GM19193 (cell line): Measurements from ENCODE around the gene ILF3.

Experiments used
- POLR2A ChIP-seq: IDR thresholded peaks from 4 replicates; pipeline ENCODE4 v1.6.1; 2011; ENCODE audit not compliant: insufficient read depth, insufficient read length; ENCODE audit errors: extremely low read depth

ILF3 gene

DNA sequence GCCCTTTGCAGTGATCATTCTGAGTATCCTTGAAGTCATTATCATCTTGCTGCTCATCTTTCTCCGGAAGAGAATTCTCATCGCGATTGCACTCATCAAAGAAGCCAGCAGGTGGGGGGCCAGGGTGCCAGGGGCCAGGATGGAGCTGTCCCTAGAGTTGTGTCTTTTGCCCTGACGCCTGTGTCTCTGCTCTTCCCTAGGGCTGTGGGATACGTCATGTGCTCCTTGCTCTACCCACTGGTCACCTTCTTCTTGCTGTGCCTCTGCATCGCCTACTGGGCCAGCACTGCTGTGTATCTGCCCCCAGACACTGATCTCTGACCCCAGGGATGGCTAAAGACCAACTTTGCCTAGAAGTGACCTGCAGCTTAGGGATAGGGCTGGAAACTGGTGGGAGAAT is 19.2 kb upstream of the ILF3 start:
- no peak for TF ChIP-seq POLR2A

DNA sequence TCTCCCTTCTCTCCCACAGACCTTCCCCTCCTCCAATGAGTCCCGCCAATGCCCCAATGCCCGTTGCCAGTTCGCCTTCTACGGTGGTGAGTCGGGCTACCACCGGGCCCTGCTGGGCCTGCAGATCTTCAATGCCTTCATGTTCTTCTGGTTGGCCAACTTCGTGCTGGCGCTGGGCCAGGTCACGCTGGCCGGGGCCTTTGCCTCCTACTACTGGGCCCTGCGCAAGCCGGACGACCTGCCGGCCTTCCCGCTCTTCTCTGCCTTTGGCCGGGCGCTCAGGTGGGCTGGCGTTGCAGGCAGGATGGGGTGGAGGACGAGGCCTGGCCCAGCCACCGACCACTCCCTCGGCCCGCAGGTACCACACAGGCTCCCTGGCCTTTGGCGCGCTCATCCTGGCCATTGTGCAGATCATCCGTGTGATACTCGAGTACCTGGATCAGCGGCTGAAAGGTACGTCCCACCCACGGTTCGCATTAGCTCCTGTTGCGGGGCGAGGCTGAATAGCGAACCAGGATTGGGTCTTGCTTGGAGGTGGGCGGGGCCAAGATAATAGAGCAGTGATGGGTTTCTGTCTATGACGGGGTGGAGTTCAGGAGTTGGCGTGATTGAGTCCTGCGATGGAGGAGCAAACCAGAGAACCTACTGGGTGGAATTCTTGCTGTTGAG is 17.7 kb upstream of the ILF3 start:
- TF ChIP-seq POLR2A = no peak

DNA sequence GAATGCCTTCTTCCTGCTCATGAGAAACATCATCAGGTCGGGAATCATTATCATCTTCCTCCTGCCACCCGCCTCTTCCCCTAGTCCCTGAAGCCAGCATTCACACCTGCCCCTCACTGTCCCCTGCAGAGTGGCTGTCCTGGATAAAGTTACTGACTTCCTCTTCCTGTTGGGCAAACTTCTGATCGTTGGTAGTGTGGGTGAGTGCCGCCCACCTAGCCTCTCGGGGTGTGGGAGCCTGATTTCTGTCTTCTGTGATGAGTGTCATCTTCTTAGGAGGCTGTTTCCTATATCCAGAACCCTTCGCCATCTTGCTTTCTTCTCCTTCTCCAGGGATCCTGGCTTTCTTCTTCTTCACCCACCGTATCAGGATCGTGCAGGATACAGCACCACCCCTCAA is 16.3 kb upstream of the ILF3 start:
- no peak for TF ChIP-seq POLR2A

DNA sequence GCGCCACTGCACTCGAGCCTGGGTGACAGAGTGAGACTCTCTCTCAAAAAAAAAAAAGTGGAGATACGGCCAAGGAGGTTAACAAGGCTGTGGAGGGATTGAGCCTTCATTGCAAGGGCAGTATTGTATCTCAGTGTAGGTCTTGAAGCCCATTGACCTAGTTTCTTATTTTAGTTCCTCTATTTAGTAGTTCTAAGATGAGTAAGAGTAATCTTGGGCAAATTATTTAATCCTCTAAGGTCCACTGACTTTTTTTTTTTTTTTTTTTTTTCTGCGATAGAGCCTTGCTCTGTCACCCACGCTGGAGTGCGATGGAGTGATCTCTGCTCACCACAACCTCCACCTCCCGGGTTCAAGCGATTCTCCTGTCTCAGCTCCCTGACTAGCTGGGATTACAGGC is 14.3 kb upstream of the ILF3 start:
- TF ChIP-seq POLR2A = no peak

DNA sequence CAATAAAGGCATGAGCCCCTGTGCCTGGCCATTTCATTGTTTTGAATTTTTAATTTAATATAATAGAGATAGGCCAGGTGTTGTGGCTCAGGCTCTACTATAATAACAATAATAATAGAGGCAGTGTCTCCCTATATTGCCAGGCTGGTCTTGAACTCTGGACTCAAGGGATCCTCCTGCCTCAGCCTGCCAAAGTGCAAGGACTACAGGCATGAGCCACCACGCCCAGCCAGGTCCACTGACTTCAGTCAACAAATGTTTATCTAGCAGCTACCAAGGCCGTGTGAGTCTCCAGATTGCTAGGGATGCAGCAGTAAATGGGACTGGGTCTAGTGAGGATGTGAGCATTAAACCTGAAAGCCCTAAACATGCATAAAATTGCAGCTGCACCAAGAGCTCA is 13.8 kb upstream of the ILF3 start:
- TF ChIP-seq POLR2A = no peak

DNA sequence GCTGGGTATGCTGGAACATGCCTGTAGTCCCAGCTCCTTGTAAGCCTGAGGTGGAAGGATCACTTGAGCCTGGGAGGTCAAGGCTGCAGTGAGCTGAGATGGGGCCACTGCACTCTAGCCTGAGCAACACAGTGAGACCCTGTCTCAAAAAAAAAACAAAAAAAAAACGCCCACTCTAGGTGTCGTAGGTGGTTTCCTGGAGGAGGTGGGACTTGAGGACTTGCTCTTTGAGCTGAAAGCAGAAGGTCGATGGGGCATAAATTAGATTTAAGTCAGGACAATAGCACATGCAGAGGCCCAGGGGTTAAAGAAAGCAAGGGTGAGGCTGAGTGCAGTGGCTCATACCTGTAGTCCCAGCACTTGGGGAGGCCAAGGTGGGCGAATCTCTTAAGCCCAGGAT is 12.9 kb upstream of the ILF3 start:
- no peak for TF ChIP-seq POLR2A

DNA sequence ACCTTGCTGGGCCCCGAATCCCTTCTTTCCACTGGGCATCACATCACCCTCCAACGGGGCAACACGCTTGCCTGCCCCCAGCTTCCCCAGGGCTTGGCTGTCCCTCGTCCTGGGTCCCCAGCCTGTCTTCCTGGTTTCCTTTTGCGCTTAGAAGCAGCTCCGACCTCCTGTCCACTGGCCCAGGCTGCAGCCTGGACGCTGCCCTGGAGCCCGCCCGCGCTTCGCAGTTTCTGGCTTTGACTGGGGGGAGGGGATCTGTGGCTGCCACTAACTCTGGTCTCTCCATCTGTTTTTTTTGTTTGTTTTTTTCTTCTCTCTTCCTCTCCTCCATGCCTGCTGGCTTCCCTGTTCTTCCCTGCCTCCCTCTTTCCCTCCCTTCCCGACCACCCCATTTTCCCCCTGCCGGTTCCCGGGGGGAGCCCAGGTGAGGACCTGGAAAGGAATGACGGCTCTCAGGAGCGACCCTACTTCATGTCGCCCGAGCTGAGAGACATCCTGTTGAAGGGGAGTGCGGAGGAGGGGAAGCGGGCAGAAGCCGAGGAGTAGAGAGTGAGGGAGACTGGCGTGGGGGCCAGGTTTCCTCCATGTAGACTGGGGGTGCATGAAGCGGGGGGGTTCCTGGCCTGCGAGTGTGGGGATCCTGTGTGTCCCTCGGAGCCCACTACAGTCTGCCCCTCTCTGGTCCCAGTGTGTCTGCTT is 11.5 kb upstream of the ILF3 start:
- TF ChIP-seq POLR2A = no peak

DNA sequence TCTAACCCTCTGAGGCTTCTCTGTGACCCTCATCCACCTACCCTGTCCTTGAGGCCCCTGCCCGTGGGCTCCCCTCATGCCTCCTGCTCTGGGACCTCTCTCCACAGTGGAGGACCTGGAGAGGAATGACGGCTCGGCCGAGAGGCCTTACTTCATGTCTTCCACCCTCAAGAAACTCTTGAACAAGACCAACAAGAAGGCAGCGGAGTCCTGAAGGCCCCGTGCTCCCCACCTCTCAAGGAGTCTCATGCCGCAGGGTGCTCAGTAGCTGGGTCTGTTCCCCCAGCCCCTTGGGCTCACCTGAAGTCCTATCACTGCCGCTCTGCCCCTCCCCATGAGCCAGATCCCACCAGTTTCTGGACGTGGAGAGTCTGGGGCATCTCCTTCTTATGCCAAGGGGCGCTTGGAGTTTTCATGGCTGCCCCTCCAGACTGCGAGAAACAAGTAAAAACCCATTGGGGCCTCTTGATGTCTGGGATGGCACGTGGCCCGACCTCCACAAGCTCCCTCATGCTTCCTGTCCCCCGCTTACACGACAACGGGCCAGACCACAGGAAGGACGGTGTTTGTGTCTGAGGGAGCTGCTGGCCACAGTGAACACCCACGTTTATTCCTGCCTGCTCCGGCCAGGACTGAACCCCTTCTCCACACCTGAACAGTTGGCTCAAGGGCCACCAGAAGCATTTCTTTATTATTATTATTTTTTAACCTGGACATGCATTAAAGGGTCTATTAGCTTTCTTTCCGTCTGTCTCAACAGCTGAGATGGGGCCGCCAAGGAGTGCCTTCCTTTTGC is 10.8 kb upstream of the ILF3 start:
- no peak for TF ChIP-seq POLR2A

DNA sequence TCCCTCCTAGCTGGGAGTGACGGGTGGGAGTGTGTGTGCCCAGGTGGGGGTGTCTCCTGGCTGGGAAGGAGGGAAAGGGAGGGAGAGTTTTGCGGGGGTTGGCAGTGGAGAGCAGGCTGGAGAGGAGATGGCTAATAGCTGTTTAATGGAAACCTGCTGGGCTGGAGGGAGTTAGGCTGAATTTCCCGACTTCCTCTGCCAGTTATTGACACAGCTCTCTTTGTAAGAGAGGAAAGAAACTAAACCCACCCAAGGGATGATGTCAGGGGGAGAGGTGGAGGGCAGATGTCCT is 10.2 kb upstream of the ILF3 start:
- no peak for TF ChIP-seq POLR2A

DNA sequence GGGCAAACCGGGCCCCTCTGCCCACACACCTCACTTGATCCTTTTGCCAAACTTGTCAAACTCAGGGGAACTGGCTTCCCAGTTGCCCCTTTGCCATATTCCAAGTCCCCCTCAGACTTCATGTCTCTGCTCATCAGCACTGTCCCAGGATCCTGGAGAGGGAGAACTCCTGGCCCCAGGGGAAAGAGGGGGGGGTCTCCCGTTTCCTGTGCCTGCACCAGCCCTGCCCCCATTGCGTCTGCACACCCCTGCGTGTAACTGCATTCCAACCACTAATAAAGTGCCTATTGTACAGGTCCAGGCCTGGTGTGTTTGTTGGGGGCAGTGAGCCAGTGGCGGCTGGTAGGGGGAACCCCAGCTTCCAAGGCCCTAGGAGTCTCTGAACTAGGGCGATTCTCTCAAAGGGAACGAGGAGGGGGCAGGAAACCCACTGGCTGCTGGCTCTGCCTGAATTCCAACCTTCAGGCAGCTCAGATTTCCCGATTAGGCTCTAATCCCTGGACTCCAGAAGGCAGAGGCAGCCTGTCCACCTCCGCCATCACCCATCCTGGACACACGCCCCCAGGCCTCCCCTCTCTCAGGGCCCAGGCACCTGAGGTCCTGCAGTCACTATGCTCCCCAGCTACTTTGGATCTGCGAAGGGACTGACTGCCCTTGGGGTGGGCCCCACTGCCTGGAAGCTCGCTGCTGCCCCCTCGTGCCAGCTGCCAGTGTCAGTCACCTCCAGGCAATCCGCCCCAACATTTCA is 9.7 kb upstream of the ILF3 start:
- no peak for TF ChIP-seq POLR2A

DNA sequence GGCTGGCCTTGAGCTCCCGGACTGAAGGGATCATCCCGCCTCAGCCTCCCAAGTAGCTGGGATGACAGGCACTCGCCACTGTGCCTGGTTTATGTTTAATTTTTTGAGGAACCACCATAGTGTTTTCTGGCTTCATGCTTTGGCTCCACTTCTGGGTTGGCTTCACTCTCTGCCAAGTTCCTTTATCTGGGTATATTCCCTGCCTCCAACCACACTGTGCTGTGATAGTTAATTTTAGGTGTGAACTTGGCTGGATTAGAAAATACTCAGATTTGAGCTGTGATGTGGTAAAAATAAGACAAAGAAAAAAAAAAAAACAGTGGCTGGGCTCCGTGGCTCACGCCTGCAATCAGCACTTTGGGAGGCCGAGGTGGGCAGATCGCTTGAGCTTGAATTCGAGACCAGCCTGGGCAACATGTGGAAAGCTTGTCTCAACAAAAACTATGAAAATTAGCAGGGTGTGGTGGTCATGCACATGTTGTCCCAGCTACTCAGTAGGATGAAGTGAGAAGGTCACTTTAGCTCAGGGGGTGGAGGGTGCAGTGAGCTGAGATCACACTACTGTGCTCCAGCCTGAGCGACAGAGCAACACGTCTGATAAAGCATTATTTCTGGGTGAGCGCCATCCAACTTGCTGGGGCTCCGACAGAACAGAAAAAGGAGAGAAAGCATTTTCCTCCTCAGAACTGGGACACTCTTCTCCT is 7.5 kb upstream of the ILF3 start:
- no peak for TF ChIP-seq POLR2A

DNA sequence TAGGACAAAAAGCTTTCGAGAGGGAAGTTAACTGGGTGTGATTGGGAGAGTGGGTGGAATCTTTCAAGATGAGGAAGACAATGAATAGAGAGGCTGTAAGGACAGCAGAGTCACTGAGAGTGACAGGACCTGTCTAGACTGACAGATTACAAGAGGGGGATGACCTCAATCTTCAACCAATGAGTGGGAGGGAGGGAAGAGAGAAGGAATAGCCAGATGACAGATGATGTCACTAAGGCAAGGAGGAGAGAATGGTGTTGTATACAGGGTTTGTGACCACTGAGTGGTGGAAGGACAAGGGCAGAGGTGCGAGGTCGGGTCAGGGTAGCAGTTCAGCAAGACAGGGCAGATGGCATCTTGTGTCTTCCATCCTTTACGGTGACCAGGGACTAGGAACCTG is 5.8 kb upstream of the ILF3 start:
- no peak for TF ChIP-seq POLR2A

DNA sequence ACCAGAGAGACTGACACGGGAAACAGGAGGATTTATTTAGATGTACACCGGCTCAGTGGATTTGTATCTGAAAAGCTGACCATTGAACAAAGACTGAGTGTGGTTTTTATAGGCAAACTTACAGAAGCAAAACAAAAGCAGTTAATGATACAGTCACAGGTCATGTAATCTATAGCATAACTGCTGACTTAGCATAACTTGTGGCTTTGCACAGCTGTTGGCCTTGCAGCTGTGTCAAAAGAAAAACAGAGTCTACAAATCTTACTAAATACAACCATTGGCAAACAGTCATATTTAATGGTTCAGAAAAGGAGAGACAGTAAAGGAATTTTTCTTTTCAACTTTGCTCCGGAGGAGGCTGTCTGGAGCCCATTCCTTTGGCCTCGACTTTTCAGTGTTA is 2.3 kb upstream of the ILF3 start:
- no peak for TF ChIP-seq POLR2A

DNA sequence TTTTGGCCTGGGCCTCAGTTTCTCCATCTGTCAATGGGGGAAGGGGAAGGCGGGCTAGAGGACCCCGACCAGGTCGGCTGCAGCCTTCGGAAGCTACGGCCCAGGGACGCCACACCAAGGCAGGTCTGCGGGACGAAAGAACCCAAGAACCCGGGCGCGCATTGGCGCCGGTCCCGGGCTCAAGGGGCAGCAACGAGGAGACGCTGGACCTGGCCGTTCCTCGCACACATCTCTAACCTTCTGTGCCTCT is 739 bp upstream of the ILF3 start:
- TF ChIP-seq POLR2A = no peak

DNA sequence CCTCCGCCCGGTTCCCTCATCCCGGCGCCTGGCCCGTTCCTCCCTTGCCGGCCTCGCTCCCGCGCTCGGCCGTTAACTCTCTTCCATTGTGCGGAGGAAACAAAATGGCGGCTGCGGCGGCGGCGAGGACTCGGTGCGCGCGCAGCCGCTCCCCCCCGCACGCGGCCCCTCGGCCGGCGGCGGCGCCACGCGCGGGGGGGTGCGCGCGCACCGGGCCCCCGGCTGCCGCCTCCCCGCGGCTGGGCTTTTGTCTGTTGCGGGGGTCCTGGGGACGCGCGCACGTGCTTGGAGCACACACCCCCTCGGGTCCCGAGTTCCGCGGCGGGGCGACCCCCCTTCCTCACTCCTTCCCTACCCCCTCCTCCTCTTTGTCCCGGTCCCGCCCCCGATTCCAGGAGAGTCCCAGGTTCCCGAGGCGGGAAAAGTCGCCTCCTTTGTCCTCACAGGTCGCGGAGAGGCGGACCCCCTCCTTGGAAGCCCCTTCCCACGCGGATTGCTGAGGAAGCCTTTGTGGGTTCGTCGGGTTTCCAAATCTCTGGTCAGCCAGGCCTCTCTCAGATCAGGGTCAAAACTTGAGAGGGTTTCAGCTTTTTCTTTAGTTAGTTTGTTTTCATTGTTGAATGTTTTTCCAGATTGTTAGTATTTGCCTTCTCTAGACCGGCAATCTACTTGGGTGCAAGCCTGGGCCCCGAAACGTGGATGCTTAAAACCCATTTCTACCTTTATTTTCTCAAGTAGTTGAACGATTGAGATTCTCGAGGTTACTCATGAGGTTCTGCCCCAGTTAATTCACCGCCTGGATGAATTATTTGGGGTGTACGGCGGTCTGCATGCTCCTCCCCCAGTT is 687 bp downstream of the ILF3 start:
- peak; percentile 43 for TF ChIP-seq POLR2A
